Measurements from ENCODE around the gene ATG3. TPM values are rescaled to one million over a fixed set of nuclear protein-coding genes. Genes with fewer than 3 reads are reported as not detected.

The ATG3 gene
- total and polyA plus RNA-seq, 12 donors = 25.3 to 128 (median 68.5) TPM

DNA sequence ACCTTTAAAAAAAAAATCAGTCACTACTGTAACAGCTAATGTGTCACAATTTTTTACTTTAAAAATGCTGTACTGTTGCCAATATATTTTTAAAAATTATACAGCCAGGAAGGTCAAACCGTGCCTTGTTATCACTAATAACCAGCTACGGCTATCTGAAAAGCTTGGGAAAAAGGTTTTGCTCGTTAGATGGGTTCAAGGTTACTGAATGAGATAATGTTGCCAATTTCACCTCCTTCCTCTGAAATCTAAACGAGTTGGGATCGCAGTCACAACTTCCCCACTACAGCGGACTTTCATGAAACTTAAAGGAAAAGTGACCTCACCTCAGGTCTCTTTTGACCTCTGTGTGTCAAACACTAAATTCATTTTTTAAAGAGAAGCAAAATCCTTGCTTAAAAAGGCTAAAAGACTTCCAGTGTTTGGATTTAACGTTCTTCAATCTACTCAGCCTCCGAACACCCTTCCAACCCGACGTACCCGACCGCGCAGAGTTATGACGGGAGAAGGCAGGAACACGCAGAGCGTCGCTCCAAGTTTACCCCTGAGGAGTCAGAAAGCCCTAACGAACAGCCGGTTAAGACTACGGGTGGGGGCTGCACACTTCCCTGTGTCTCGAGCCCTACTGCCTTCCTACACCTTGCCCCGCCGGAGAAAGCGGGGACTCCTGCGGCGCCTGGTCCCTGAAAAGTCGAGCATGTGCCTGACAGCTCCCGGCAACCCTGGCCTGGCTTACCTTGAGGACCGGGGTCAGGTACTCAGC, 860 bp downstream of the ATG3 start:
- Histone ChIP-seq H3K9me3 (replicated peaks in 1 of 3) (no peaks in the 10 kb centered on the region), H3K4me3 (peak overlapping the region; percentile 50 to 95 (median 80)), H3K27me3 (no peaks in the 10 kb centered on the region), H3K27ac (peak overlapping the region; percentile 97 to 99 (median 99)), H3K4me1 (replicated peaks in 1 of 2) (peaks cover 24 to 46% of the 10 kb centered on the region in 2 donors), H3K36me3 (replicated peaks in 1 of 2) (peaks cover 0 to 5% of the 10 kb centered on the region in 2 donors)
- intact Hi-C loops (cut with DNase I) = no loop called here
- WGBS, 4 donors = 0 to 1% (median 0%) methylated on average over 15 to 29 of the region's 29 CpGs
- TF ChIP-seq, protein P1, sequence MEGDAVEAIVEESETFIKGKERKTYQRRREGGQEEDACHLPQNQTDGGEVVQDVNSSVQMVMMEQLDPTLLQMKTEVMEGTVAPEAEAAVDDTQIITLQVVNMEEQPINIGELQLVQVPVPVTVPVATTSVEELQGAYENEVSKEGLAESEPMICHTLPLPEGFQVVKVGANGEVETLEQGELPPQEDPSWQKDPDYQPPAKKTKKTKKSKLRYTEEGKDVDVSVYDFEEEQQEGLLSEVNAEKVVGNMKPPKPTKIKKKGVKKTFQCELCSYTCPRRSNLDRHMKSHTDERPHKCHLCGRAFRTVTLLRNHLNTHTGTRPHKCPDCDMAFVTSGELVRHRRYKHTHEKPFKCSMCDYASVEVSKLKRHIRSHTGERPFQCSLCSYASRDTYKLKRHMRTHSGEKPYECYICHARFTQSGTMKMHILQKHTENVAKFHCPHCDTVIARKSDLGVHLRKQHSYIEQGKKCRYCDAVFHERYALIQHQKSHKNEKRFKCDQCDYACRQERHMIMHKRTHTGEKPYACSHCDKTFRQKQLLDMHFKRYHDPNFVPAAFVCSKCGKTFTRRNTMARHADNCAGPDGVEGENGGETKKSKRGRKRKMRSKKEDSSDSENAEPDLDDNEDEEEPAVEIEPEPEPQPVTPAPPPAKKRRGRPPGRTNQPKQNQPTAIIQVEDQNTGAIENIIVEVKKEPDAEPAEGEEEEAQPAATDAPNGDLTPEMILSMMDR (IDR thresholded peaks at IDR 0.05) = no peak
- TF ChIP-seq POLR2A (IDR thresholded peaks at IDR 0.05) = peak in 1 of 2 donors; percentile 59
- DNase-seq = peak; percentile 64 to 88 (median 83)

DNA sequence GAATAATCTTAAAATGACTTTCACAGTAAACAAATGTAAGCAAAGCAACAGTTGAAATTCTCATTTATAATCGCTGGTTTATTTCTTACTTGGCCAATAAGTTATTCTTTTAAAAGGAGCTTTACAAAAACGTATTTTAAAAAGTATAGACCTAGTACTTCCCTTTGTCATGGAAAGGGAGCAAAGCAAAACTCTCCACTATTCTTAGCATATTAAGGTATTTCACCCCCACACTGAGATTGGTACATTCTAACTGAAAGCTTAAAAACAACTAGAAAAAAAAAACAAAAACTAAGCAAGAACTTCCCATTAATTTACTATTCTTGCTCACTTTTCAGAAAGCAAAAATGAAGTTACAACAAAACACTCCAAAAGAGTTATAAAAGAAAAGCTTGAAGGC, 1.5 kb downstream of the ATG3 start:
- intact Hi-C loops (cut with DNase I) = no loop called here
- WGBS, 4 donors = 18 to 22% (median 20%) methylated on average over 2 of the region's 2 CpGs

DNA sequence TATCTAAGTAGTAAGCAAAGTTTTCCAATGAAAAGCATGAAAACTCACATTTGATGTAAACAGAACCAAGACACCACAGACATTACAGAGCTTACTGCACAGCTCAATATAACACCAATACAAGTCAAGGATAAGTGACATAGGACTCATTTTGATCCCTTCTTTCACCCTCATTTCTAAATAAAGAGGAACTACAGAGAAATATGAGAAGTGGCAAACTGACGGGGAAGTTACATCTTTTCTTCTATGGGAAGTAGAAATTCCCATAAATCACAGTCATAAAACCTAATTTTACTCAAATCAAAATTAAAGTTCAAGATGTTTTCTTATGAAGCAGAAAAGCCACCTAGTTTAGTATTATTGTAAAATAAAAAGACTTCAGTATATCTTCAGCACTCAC, 3.8 kb downstream of the ATG3 start:
- H3K27ac ChIP-seq = no peak overlapping the region
- peaks cover 22 to 56% of the 10 kb centered on the region in 2 donors for H3K4me1 ChIP-seq (replicated peaks in 1 of 2)
- DNase-seq = no peak
- no peak overlapping the region for H3K4me3 ChIP-seq
- TF ChIP-seq, protein P1 (IDR thresholded peaks at IDR 0.05) = no peak
- intact Hi-C loops (cut with DNase I) = no loop called here
- H3K27me3 ChIP-seq = no peaks in the 10 kb centered on the region
- WGBS, 4 donors = 72 to 78% (median 74%) methylated on average over 1 of the region's 1 CpG
- H3K36me3 ChIP-seq (replicated peaks in 1 of 2) = no peaks in the 10 kb centered on the region
- no peaks in the 10 kb centered on the region for H3K9me3 ChIP-seq (replicated peaks in 1 of 3)

More for the DNA sequence above, 1.5 kb downstream of the ATG3 start:
- no peak for TF ChIP-seq POLR2A (IDR thresholded peaks at IDR 0.05)
- TF ChIP-seq, protein P1 (IDR thresholded peaks at IDR 0.05) = no peak
- peaks cover 0 to 5% of the 10 kb centered on the region in 2 donors for H3K36me3 ChIP-seq (replicated peaks in 1 of 2)
- peak overlapping the region in 2 of 4 donors; percentile 92 to 95 for H3K4me3 ChIP-seq
- no peak for DNase-seq
- no peaks in the 10 kb centered on the region for H3K27me3 ChIP-seq
- peak overlapping the region in 3 of 5 donors; percentile 97 to 99 (median 98) for H3K27ac ChIP-seq
- H3K9me3 ChIP-seq (replicated peaks in 1 of 3) = no peaks in the 10 kb centered on the region
- peaks cover 24 to 51% of the 10 kb centered on the region in 2 donors for H3K4me1 ChIP-seq (replicated peaks in 1 of 2)

DNA sequence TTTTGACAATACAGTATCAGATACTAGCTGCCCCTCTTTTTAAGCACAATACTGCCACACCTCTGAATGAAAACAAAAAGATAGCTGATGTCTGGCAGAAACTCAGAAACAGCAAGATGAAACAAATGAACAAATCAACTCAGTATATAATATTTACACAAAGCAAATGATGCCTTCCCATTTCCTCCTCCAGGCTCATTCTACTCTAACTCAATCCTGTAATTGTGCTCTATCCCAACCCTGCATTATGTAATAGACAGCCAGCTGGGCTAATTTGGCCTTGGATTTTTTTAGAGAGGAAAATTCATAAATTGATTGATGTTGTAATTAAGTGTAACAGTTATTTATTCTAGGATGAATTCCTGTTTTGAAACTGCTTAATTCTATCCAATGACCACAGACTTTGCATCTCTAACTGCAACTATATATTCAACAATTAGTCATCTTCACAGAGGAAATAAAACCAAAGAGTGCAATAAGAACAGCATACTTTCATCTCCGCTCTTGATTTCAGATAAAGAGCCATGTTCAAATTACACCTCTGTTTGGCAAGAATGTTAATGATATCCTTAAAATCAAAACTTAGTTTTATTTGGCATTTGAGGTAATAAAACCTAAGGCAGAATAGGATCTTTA, 6.1 kb downstream of the ATG3 start:
- intact Hi-C loops (cut with DNase I) = no loop called here
- WGBS, 4 donors = 56 to 73% (median 71%) methylated on average over 1 of the region's 1 CpG
- Histone ChIP-seq H3K4me3 (peak overlapping the region in 1 of 4 donors; percentile 13), H3K27ac (peak overlapping the region in 2 of 5 donors; percentile 27 to 42), H3K27me3 (no peaks in the 10 kb centered on the region), H3K9me3 (replicated peaks in 1 of 3) (no peaks in the 10 kb centered on the region), H3K36me3 (replicated peaks in 1 of 2) (no peaks in the 10 kb centered on the region), H3K4me1 (replicated peaks in 1 of 2) (peaks cover 18 to 57% of the 10 kb centered on the region in 2 donors)
- TF ChIP-seq POLR2A (IDR thresholded peaks at IDR 0.05) = peak in 1 of 2 donors; percentile 33
- TF ChIP-seq, protein P1 (IDR thresholded peaks at IDR 0.05) = no peak
- no peak for DNase-seq
